Iris pigment epithelial cell (primary cell): ENCODE measurements around the gene HTRA3.

Experiments
- DNase-seq: peaks from one replicate; pipeline ENCODE4 v3.0.0-alpha.2; 2011; ENCODE audit warnings: low read depth

HTRA3 gene

GRCh38 chr4:8247047-8247930 lies 22.3 kb upstream of the HTRA3 start:
- no peak for DNase-seq

GRCh38 chr4:8248091-8248490 lies 21.5 kb upstream of the HTRA3 start:
- DNase-seq, result peak; percentile 60

DNA sequence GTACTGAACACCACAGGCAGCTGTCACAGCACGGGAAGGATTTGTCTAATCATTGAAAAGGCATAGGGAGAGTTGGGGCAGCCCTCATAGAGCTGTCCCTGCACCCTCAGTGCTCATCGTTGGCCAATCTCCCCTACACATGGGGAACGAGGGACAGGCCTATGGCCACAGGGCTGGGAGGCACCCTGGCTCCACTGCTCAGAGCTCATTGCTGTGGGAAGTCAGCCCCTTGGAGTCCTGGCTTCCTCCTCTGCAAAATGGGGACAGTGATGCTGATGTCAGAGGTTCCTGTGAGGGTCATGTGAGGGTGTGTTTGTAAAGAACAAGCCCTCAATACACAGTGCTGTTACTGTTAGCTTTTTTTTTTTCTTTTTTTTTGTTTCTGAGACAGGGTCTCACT lies 19.3 kb upstream of the HTRA3 start:
- no peak for DNase-seq

DNA sequence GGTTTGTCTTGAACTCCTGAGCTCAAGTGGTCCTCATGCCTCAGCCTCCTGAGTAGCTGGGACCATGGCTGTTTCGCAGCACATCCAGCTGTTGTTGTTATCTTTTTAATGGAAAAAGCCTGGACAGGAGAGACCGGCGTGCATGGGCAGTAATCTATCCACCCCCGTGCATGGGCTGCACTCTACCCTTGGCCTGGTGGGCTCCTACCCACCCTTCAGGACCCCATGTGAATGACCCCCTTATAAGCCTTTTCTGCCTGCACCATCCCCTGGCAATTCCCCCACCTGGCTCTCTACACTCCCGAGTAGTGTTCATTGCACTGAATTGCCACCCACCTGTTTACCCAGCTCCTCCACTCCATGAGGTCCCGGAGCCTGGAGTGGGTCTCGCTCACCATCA lies 18.9 kb upstream of the HTRA3 start:
- no peak for DNase-seq

DNA sequence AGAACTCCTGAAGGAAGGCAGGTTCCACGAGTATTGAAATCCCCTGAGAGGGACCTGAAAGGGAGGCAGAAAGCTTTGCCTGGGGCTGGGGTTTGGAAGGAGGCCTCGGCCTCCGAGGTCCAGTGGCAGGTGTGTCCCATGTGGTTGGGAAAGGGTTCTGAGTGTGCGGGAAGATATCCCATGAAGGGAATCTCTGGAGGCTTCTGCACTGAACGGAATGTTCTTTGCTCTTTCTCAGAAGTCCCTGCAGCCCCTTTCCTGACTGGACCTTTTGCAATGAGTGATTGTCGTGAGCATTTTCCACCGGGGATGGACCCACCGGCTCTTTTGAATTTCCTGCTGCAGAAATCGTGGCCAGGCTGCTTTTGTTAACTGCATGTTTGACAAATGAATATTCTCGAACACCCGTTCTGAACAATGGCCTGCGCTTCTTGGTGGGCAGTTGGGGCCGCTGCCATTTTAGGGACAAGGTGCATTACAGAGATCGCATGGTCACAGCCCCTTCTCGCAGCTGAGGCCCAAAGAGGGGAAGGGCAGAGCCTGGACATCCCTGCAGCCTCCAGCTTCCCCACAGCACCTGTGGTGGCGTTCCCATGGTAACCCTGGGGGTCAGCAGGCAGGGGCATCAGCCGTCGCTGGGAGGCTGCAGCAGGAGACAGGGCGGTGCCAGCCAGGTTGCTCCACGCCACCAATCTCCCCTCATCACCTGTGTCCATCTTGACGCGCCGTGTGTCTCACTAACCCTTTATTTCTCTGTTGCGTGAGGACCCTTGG lies 18.3 kb upstream of the HTRA3 start:
- DNase-seq, result no peak

DNA sequence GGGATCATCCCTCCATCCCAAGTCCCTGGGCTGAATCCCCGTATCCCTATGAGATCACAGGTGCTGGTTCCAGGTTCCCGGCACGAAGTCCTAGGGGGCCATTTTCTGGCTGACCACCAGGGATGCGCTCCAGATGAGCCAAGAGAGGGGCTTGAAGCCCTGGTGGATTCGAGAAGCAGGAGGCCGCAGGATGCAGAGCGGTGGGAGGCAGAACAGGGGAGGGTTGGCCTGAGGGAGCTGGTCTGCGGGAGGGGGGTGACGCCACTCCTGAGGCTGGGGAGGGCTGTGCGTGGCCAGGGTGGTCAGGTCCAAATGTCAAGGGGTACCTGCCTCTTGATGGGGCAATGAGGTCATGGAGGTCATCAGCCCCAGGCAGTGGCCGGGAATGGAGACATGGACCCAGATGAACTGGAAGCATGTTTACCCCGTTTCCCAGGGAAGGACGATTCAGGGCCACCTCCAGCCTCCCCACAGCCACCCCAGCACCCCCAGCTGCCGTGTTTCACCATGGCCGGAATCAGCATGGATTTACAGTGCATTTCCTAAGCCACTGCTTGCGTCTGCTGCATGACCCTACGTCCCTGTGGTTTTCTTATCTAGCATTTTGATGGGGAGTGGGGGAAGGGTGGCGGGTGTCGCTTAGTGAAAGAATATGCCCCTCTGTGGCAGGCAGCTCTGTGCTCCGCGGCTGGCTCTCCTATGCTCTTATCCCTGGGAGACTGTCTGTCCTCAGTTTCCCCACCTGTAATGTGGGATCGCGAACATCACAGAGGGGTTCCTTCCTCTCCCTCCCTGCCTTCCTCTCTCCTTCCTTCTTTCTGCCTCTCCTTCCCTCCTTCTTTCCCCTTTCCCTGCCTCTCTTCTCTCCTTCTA lies 17.0 kb upstream of the HTRA3 start:
- peak; percentile 92 for DNase-seq

GRCh38 chr4:8254076-8254475 lies 15.5 kb upstream of the HTRA3 start:
- DNase-seq, result no peak

DNA sequence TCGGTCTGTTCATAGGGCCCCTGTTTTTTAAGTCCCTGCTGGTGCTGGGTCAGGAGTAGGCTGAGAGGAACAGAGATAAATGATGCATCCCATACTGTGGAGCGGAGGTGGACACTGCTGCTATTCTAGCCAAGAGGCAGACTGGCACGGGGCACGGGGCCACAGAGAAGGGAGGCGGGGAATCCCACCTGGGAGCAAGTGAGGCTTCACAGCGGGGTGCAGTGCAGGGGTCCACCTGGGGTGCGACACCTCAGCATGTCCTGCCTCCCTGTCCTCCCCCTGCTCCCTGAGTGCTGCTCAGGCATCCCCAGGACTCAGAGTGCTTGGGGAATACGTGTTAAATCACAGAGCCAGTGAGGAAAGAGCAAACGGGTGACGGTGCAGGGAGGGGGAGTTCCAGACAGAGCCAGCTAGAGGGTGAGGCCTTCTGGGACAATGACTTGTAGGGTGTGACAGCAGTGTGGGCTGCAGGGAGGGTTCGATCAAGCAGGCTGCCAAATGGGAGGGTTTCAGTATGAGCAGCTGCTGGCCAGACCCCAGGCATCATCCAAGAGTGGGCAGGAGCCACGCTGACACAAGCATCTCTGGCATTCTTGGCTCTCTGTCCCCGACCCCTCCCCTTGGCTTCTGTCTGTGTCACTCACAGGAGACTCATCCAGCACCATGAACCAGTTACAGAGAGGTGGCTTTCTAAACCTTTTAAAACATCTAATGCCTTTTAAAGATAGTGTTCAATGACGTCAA lies 13.7 kb upstream of the HTRA3 start:
- DNase-seq, result no peak

DNA sequence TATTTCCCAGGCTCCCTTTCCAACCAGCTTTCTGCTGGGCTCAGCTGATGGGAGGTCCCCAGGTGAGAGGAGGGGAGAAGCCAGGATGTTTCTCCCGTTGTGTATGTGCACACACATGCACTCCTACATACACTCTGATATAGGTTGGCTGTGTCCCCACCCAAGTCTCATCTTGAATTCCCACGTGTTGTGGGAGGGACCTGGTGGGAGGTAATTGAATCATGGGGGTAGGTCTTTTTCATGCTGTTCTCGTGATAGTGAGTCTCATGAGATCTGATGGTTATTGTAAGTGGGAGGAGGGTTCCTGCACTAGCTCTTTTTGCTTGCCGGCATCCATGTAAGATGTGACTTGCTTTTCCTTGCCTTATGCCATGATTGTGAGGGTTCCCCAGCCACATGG lies 11.7 kb upstream of the HTRA3 start:
- no peak for DNase-seq

GRCh38 chr4:8258552-8259212 lies 10.9 kb upstream of the HTRA3 start:
- DNase-seq, result no peak

GRCh38 chr4:8259743-8260430 lies 9.7 kb upstream of the HTRA3 start:
- DNase-seq, result no peak

GRCh38 chr4:8260656-8261111 lies 8.9 kb upstream of the HTRA3 start:
- peak; percentile 93 for DNase-seq

DNA sequence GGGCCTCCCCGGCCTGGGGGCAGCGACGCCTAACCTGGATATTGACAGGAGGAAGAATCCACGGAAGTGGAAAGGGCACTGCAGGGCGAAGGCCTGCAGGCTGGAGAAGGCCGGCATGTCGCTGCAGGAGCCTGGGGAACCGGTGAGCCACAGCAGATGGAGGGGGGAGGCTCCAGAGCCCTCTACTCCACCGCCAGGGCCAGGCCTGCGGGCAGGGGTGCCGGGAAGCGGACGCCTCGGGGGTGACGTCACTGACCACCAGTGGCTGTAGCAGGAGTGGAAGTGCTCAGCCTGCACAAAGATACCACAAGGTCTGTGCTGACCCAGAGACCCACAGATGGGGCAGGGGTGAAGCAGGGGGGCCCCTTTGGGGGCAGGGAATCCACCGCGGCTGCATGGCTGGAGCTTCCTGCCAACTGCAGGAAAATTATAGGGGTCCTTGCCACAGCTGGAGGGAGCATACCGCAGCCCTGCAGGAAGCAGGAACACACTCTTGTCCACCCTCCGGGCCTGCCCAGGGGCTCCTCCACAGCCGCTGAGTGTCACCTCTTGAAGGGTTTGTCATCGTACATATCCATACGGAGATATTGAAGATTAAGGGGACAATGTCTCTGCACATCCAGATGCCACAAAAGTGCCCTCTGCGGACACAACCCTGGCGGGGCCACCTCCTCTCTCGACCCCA lies 7.6 kb upstream of the HTRA3 start:
- peak; percentile 60 for DNase-seq

DNA sequence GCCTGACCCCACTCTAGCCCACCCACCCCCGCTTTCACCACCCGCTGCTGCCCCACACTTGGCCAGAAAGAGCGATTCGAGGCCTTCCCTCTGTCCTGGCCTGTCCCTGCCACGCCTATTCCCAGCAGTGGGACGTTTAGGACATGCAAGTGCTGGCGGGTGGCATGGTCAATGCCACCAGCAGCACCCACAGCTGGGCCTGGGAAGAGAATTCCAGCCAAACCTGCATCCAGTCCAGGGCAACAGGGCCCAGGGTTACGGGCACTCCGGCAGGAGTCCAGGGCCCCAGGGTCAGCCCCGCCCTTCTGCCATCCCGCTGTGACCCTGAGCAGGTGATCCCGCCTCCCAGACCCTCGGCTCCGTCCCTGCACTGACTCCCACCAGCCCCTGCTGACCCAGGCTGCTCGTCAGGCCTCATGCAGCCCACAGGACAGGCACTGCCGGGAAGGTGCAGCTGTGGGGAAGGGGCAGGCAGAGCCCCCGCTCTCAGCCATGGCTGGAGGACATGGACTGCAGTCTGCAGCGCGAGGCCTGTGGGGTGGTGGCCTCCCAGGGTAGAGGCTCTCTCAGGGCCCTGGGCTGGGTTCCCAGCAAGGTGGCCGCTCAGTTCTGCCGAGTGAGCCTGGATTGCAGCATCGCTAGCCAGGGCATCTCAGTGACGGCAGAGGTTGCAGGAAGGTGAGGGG lies 6.8 kb upstream of the HTRA3 start:
- DNase-seq, result no peak

DNA sequence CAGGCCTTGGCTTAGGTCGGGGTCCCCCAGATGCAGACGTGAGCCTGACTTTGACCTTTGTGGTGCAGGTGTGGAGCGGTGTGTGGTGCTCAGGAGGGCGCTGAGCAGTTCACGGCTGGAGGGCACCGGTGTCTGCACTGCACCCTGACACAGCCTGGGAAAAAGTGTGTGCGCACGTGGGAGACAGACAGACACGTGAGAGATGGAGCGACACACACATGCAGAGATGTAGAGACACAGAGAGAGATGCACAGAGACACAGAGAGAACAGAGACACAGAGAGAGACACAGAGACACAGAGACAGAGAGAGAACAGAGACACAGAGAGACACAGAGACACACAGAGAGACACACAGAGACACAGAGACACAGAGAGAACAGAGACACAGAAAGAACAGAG lies 6.2 kb upstream of the HTRA3 start:
- no peak for DNase-seq

GRCh38 chr4:8264106-8264505 lies 5.4 kb upstream of the HTRA3 start:
- DNase-seq, result no peak

- DNase-seq, result no peak
These were observed 4.2 kb upstream of the HTRA3 start for GRCh38 chr4:8265171-8265929.

DNA sequence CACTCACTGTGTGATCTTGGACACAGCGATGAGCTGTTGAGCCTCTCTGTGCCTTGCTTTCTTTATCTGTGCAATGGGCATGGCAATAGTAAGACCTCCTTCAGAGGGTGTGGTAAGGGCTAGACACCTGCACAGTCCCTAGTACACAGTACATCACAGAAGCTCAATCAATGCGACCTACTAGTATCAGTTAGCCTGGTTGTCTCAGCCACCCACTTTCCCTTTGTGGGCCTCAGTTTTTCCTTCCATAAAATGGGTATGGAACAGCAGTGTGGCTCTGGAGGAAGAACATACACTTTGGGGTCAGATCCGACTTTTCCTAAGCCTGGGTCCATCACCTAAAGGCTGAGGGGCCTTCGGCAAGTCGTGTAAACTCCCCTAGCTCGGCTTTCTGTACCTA lies 3.5 kb upstream of the HTRA3 start:
- no peak for DNase-seq
